Esophagus muscularis mucosa (tissue), 4 donors: ENCODE data around the gene SLC9A6. TPM values are rescaled to one million over a fixed set of nuclear protein-coding genes. Genes with fewer than 3 reads are reported as not detected.

Experiments
- DNase-seq: peaks from one replicate; pipeline ENCODE4 v3.0.0-alpha.2; 2017; ENCODE audit errors: extremely low spot score
- H3K27ac ChIP-seq, 4 donors: fragments of 200-600 bp; sonication (generic); replicated peaks in 1 of 4; 1 replicate in 3 of 4; 2 replicates in 1 of 4; pipeline ENCODE4 v1.5.1; 2016 to 2019; ENCODE audit warnings: mild to moderate bottlenecking in 1 of 4
- H3K27me3 ChIP-seq, 4 donors: fragments of 200-600 bp; sonication (generic); one replicate each; pipeline versions ENCODE4 v1.5.1 to v1.6.0; 2016 to 2019
- H3K36me3 ChIP-seq, 4 donors: fragments of 200-600 bp; sonication (generic); one replicate each; pipeline ENCODE4 v1.5.1; 2016 to 2019
- H3K4me1 ChIP-seq, 4 donors: fragments of 200-600 bp; sonication (generic); one replicate each; pipeline ENCODE4 v1.5.1; 2016 to 2019
- H3K4me3 ChIP-seq, 4 donors: fragments of 200-600 bp; sonication (generic); 1 replicate in 2 of 4; 2 replicates in 2 of 4; pipeline ENCODE4 v1.5.1; 2016 to 2019; ENCODE audit warnings: mild to moderate bottlenecking in 4 of 4, moderate library complexity in 1 of 4
- H3K9me3 ChIP-seq, 4 donors: fragments of 200-600 bp; sonication (generic); 1 replicate in 3 of 4; 2 replicates in 1 of 4; pipeline ENCODE4 v1.5.1; 2016 to 2019
- EP300 ChIP-seq: sonication (generic); formaldehyde crosslinking; IDR thresholded peaks from one replicate; pipeline ENCODE4 v1.6.1; 2017; ENCODE audit warnings: antibody characterized with exemption
- POLR2A ChIP-seq: fragments of 450-650 bp; IDR thresholded peaks from one replicate; pipeline ENCODE4 v1.6.1; 2017; ENCODE audit warnings: antibody characterized with exemption, moderate library complexity, mild to moderate bottlenecking, low read depth
- POLR2AphosphoS5 ChIP-seq, 2 donors: sonication (generic); formaldehyde crosslinking; IDR thresholded peaks; one replicate each; pipeline ENCODE4 v1.6.1; 2017; ENCODE audit warnings: antibody characterized with exemption in 2 of 2
- WGBS: methylation state at CpG from one replicate; pipeline ENCODE4 v1.1.5; 2018; 5-methylcytosine and 5-hydroxymethylcytosine counted together
- intact Hi-C: fragments of 100-400 bp; cut with DNase I; formaldehyde crosslinking; loops from one replicate; pipeline ENCODE4 v1.15.1; 2023
- total RNA-seq, 4 donors: library from RNA; depleted of rRNA; stranded (reverse); fragments of >200 nt; gene quantifications; one replicate each; pipeline versions ENCODE4 v1.1.0 to v1.2.1, GENCODE V29; 2016
- TF ChIP-seq, protein P1 (sequence below), 3 experiments: fragments of 200-600 bp in 2 of 3; fragments of 450-650 bp in 1 of 3; sonication (generic) in 2 of 3; IDR thresholded peaks; one replicate each; pipeline ENCODE4 v1.5.1; 2017 to 2019; ENCODE audit warnings: antibody characterized with exemption in 3 of 3, mild to moderate bottlenecking in 2 of 3, moderate library complexity in 1 of 3

Gene SLC9A6
- total RNA-seq, 4 donors from 2014 or later, result 12.9 to 17.4 (median 13.7) TPM

- WGBS, result 74% methylated on average over 5 of the region's 5 CpGs
- no peaks in the 10 kb centered on the region for H3K9me3 ChIP-seq
- no peak for DNase-seq
- H3K36me3 ChIP-seq, result no peaks in the 10 kb centered on the region
- no peaks in the 10 kb centered on the region for H3K27me3 ChIP-seq
- peaks cover 12 to 57% (median 47%) of the 10 kb centered on the region in 4 donors for H3K4me1 ChIP-seq
- peak overlapping the region; percentile 80 to 84 (median 84) for H3K27ac ChIP-seq
- no peak overlapping the region for H3K4me3 ChIP-seq
- intact Hi-C loops, result loop anchor here (5.0 kb wide), 1 partner anchor 131 kb away; no protein-coding TSS in a partner anchor
- TF ChIP-seq, protein P1, sequence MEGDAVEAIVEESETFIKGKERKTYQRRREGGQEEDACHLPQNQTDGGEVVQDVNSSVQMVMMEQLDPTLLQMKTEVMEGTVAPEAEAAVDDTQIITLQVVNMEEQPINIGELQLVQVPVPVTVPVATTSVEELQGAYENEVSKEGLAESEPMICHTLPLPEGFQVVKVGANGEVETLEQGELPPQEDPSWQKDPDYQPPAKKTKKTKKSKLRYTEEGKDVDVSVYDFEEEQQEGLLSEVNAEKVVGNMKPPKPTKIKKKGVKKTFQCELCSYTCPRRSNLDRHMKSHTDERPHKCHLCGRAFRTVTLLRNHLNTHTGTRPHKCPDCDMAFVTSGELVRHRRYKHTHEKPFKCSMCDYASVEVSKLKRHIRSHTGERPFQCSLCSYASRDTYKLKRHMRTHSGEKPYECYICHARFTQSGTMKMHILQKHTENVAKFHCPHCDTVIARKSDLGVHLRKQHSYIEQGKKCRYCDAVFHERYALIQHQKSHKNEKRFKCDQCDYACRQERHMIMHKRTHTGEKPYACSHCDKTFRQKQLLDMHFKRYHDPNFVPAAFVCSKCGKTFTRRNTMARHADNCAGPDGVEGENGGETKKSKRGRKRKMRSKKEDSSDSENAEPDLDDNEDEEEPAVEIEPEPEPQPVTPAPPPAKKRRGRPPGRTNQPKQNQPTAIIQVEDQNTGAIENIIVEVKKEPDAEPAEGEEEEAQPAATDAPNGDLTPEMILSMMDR (IDR thresholded peaks at IDR 0.05), result no peak
- TF ChIP-seq POLR2A (no peak), EP300 (no peak)
Measured at GRCh38 chrX:136031626-136032025, 46.4 kb downstream of the SLC9A6 start.

DNA sequence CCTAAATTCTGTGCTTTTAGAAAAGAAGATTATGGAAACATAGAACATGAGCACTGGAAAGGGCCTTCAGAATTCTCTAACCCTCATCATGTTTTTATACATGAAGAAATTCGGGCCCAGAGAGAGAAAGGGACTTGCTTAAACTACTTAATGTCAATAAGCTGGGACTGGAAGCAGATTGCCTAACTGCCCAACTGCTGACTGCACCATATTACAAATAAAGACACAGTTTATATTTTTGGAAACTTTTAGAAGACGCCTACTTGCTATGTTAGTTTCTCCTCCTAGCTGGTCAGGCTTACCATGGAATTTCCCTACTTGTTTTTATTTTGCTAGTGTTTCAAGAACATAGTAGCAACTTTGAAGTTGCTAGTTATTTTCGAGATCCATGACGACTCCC, 47.1 kb downstream of the SLC9A6 start:
- Histone ChIP-seq H3K27me3 (no peaks in the 10 kb centered on the region), H3K27ac (peak overlapping the region; percentile 80 to 84 (median 84)), H3K4me1 (peaks cover 12 to 57% (median 47%) of the 10 kb centered on the region in 4 donors), H3K9me3 (no peaks in the 10 kb centered on the region), H3K36me3 (no peaks in the 10 kb centered on the region), H3K4me3 (no peak overlapping the region)
- WGBS, result 71% methylated on average over 4 of the region's 4 CpGs
- DNase-seq, result no peak
- TF ChIP-seq POLR2A (no peak), POLR2AphosphoS5 (IDR thresholded peaks at IDR 0.05) (peak in 1 of 2 donors; percentile 44)
- intact Hi-C loops, result loop anchor here (5.0 kb wide), 1 partner anchor 130 kb away; no protein-coding TSS in a partner anchor

DNA sequence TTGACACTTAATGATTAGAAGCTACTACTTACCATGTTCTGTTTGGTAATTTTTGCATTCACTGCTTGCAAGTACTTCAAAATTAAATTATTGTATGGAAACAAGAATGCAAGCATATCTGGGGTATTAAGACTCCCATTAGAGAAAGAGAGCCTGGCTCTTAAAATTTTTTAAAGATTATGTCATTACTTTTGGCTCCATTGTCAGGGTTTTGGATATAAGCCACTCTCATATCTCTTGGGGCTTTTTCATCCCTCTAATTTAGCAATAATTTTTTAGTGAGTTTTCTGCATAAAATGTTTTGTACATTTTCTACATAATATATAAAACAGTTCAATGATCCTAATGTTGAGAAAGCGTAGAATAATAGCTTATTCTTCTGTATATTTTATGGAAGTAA, 49.4 kb downstream of the SLC9A6 start:
- no peaks in the 10 kb centered on the region for H3K36me3 ChIP-seq
- intact Hi-C loops, result loop anchor here (5.0 kb wide), 1 partner anchor 128 kb away; no protein-coding TSS in a partner anchor
- no peaks in the 10 kb centered on the region for H3K9me3 ChIP-seq
- 78% methylated on average over 1 of the region's 1 CpG for WGBS
- no peak overlapping the region for H3K4me3 ChIP-seq
- peak overlapping the region in 2 of 4 donors; percentile 84 for H3K27ac ChIP-seq
- DNase-seq, result no peak
- no peaks in the 10 kb centered on the region for H3K27me3 ChIP-seq
- peaks cover 12 to 48% (median 38%) of the 10 kb centered on the region in 4 donors for H3K4me1 ChIP-seq
- no peak for TF ChIP-seq POLR2A

- TF ChIP-seq, protein P1 (IDR thresholded peaks at IDR 0.05), result no peak
- no peak for TF ChIP-seq EP300
- no peak for TF ChIP-seq POLR2A
- no peak for TF ChIP-seq POLR2AphosphoS5 (IDR thresholded peaks at IDR 0.05)
- H3K27me3 ChIP-seq, result no peaks in the 10 kb centered on the region
- intact Hi-C loops, result no loop called here
- DNase-seq, result no peak
- no peaks in the 10 kb centered on the region for H3K36me3 ChIP-seq
- no peaks in the 10 kb centered on the region for H3K9me3 ChIP-seq
- 71% methylated on average over 1 of the region's 1 CpG for WGBS
- H3K27ac ChIP-seq, result no peak overlapping the region
- H3K4me3 ChIP-seq, result no peak overlapping the region
- peaks cover 12 to 43% (median 32%) of the 10 kb centered on the region in 4 donors for H3K4me1 ChIP-seq
Measured at GRCh38 chrX:136035663-136036062, 50.4 kb downstream of the SLC9A6 start.

GRCh38 chrX:136039485-136039884, 54.2 kb downstream of the SLC9A6 start:
- intact Hi-C loops, result no loop called here
- Histone ChIP-seq H3K36me3 (no peaks in the 10 kb centered on the region), H3K27ac (peak overlapping the region in 1 of 4 donors; percentile 20), H3K27me3 (no peaks in the 10 kb centered on the region), H3K4me3 (no peak overlapping the region), H3K9me3 (no peaks in the 10 kb centered on the region), H3K4me1 (peaks cover 0 to 11% (median 6%) of the 10 kb centered on the region in 4 donors)
- TF ChIP-seq POLR2A (no peak), EP300 (no peak)
- TF ChIP-seq, protein P1 (IDR thresholded peaks at IDR 0.05), result no peak
- DNase-seq, result no peak

DNA sequence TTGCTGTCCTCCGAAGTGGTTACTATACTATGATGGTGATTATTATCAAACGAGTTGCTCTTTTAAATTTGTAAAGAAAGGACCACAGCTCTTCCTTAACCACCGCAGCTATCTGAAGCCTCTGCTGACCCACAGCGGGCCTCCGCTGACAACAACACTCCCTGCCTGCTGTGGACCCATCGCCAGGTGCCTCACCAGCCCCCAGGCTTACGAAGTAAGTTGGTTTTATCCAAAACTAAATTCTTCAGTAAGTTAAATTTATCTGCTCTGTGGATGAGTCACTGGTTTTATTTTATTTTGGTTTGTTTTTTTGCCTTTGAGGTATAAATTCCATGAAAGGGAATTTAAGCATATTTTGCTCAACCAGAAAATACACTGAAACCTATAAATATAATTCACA, 54.7 kb downstream of the SLC9A6 start:
- peak overlapping the region in 2 of 4 donors; percentile 7 to 20 for H3K27ac ChIP-seq
- no peak for DNase-seq
- no peaks in the 10 kb centered on the region for H3K36me3 ChIP-seq
- TF ChIP-seq POLR2AphosphoS5 (IDR thresholded peaks at IDR 0.05) (no peak), POLR2A (no peak), EP300 (no peak)
- TF ChIP-seq, protein P1 (IDR thresholded peaks at IDR 0.05), result no peak
- 77% methylated on average over 7 of the region's 7 CpGs for WGBS
- H3K9me3 ChIP-seq, result no peaks in the 10 kb centered on the region
- no peaks in the 10 kb centered on the region for H3K27me3 ChIP-seq
- no peak overlapping the region for H3K4me3 ChIP-seq
- H3K4me1 ChIP-seq, result peaks cover 0 to 8% (median 4%) of the 10 kb centered on the region in 4 donors
- intact Hi-C loops, result no loop called here
